SK-N-SH (cell line): Measurements from ENCODE around the gene CHSY3.

Source experiments
- ELF1 ChIP-seq: IDR thresholded peaks from 2 replicates; pipeline ENCODE4 v1.4.0; 2012
- EP300 ChIP-seq, 2 experiments: IDR thresholded peaks; 2 replicates each; pipeline versions ENCODE4 v1.4.0 to v1.6.1; 2012; ENCODE audit warnings: borderline replicate concordance in 1 of 2, low read depth in 1 of 2, low read length in 1 of 2
- EZH2phosphoT487 ChIP-seq: fragments of 200-600 bp; sonication (generic); IDR thresholded peaks from 2 replicates; pipeline ENCODE4 v1.6.1; 2017; ENCODE audit warnings: low read depth, mixed run types, mild to moderate bottlenecking, antibody characterized with exemption, moderate library complexity, borderline replicate concordance
- FOXJ3 ChIP-seq: sonication (generic); formaldehyde crosslinking; IDR thresholded peaks from 2 replicates; pipeline ENCODE4 v1.5.1; 2020; ENCODE audit warnings: mild to moderate bottlenecking, missing genetic modification reagents
- FOXM1 ChIP-seq: IDR thresholded peaks from 2 replicates; pipeline ENCODE4 v1.4.0; 2012; ENCODE audit warnings: low read depth, mild to moderate bottlenecking
- JUND ChIP-seq: IDR thresholded peaks from 2 replicates; pipeline ENCODE4 v1.4.0; 2012
- MXI1 ChIP-seq: IDR thresholded peaks from 2 replicates; pipeline ENCODE4 v1.6.1; 2012; ENCODE audit warnings: mild to moderate bottlenecking, low read depth, low read length, improper control_type of control experiment
- RXRA ChIP-seq: IDR thresholded peaks from 2 replicates; pipeline ENCODE4 v1.4.0; 2012; ENCODE audit warnings: low read depth, mild to moderate bottlenecking, borderline replicate concordance
- SMC3 ChIP-seq: IDR thresholded peaks from 2 replicates; pipeline ENCODE4 v1.6.1; 2012; ENCODE audit warnings: low read depth, low read length, improper control_type of control experiment
- TAF1 ChIP-seq: IDR thresholded peaks from 2 replicates; pipeline ENCODE4 v1.6.1; 2012; ENCODE audit warnings: low read depth, mild to moderate bottlenecking, low read length, moderate library complexity, borderline replicate concordance
- TF ChIP-seq, protein P1 (sequence below): fragments of 200-600 bp; sonication (generic); IDR thresholded peaks from 2 replicates; pipeline ENCODE4 v1.6.1; 2017; ENCODE audit warnings: antibody characterized with exemption, mild to moderate bottlenecking, moderate library complexity
- TF ChIP-seq, protein P2 (sequence below): IDR thresholded peaks from 2 replicates; pipeline ENCODE4 v1.4.0; 2012; ENCODE audit warnings: low read depth
- TF ChIP-seq, protein P3 (sequence below): fragments of 150-350 bp; IDR thresholded peaks from 2 replicates; pipeline ENCODE4 v1.6.1; 2017; ENCODE audit warnings: antibody characterized with exemption, low read length, low read depth, borderline replicate concordance

DNA sequence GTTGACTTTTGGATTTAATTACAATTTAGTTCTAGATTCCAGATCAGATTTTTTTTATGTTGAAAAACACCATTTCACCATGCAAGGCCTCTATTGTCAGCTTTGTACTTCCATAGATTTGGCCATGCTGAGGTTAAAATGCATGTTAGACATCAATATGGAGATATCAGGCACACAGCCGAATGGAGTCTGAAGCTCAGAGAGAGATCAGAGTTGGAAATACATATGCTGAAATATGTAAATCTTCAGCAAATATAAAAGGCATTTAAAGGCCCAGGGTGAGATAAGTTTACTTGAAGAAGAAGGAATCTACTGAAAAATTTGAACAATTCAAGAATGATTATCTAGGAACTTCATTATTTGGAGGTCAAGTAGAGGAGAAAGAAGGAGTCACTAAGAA, 139.6 kb downstream of the CHSY3 start:
- TF ChIP-seq FOXJ3 (CRISPR knock-in tag) (no peak), MXI1 (no peak), ELF1 (no peak), EP300 (IDR thresholded peaks at IDR 0.05; ENCODE audit: borderline replicate concordance in 1 of 2, low read depth in 1 of 2, low read length in 1 of 2) (no peak), FOXM1 (no peak), EZH2phosphoT487 (no peak), SMC3 (no peak), TAF1 (no peak), RXRA (no peak), JUND (no peak)
- TF ChIP-seq, protein P1, sequence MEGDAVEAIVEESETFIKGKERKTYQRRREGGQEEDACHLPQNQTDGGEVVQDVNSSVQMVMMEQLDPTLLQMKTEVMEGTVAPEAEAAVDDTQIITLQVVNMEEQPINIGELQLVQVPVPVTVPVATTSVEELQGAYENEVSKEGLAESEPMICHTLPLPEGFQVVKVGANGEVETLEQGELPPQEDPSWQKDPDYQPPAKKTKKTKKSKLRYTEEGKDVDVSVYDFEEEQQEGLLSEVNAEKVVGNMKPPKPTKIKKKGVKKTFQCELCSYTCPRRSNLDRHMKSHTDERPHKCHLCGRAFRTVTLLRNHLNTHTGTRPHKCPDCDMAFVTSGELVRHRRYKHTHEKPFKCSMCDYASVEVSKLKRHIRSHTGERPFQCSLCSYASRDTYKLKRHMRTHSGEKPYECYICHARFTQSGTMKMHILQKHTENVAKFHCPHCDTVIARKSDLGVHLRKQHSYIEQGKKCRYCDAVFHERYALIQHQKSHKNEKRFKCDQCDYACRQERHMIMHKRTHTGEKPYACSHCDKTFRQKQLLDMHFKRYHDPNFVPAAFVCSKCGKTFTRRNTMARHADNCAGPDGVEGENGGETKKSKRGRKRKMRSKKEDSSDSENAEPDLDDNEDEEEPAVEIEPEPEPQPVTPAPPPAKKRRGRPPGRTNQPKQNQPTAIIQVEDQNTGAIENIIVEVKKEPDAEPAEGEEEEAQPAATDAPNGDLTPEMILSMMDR: no peak
- TF ChIP-seq, protein P2, sequence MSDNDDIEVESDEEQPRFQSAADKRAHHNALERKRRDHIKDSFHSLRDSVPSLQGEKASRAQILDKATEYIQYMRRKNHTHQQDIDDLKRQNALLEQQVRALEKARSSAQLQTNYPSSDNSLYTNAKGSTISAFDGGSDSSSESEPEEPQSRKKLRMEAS: no peak
- TF ChIP-seq, protein P3, sequence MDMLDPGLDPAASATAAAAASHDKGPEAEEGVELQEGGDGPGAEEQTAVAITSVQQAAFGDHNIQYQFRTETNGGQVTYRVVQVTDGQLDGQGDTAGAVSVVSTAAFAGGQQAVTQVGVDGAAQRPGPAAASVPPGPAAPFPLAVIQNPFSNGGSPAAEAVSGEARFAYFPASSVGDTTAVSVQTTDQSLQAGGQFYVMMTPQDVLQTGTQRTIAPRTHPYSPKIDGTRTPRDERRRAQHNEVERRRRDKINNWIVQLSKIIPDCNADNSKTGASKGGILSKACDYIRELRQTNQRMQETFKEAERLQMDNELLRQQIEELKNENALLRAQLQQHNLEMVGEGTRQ: no peak
